Kidney epithelial cell (primary cell): ENCODE data around the gene TMEM42. TPM values are rescaled to one million over a fixed set of nuclear protein-coding genes. Genes with fewer than 3 reads are reported as not detected.

Experiments used
- DNase-seq: peaks from one replicate; pipeline ENCODE4 v3.0.0-alpha.2; 2010; ENCODE audit warnings: low read depth
- H3K27me3 ChIP-seq: 2 replicates; pipeline ENCODE4 v1.6.0; 2011; ENCODE audit warnings: low read length; ENCODE audit not compliant: control insufficient read depth, insufficient read depth
- H3K36me3 ChIP-seq: 2 replicates; pipeline ENCODE4 v1.5.1; 2011; ENCODE audit warnings: low read length; ENCODE audit not compliant: control insufficient read depth, insufficient read depth
- H3K4me3 ChIP-seq: 2 replicates; pipeline ENCODE4 v1.5.1; 2011; ENCODE audit warnings: low read depth, mild to moderate bottlenecking, control low read depth, low read length
- CTCF ChIP-seq: IDR thresholded peaks from 2 replicates; pipeline ENCODE4 v1.5.1; 2011; ENCODE audit warnings: mild to moderate bottlenecking, moderate library complexity, low read length, control low read depth, inconsistent platforms; ENCODE audit not compliant: insufficient read depth, poor library complexity, severe bottlenecking
- total RNA-seq: library from RNA; depleted of rRNA; stranded (reverse); fragments of >200 nt; gene quantifications from 2 replicates; pipeline ENCODE4 v1.2.3, GENCODE V29; 2015

TMEM42 gene
- total RNA-seq, 1 donor from 2014 or later, result 12.9 TPM

GRCh38 chr3:44867421-44868111 lies 5.9 kb downstream of the TMEM42 start:
- Histone ChIP-seq H3K36me3 (peaks cover 1% of the 10 kb centered on the region), H3K4me3 (no peak overlapping the region), H3K27me3 (no peaks in the 10 kb centered on the region)
- no peak for DNase-seq
- no peak for TF ChIP-seq CTCF

GRCh38 chr3:44870375-44871061 lies 8.8 kb downstream of the TMEM42 start:
- H3K36me3 ChIP-seq, result peaks cover 1% of the 10 kb centered on the region
- no peak for TF ChIP-seq CTCF
- DNase-seq, result no peak
- no peaks in the 10 kb centered on the region for H3K27me3 ChIP-seq
- H3K4me3 ChIP-seq, result no peak overlapping the region

- no peak for TF ChIP-seq CTCF
- no peaks in the 10 kb centered on the region for H3K27me3 ChIP-seq
- DNase-seq, result no peak
Observed at GRCh38 chr3:44874308-44874707, 12.6 kb downstream of the TMEM42 start, which contains the start of gene TGM4. TGM4 (plus strand) TSS chr3:44874608; CDS start chr3:44874679, 71 bp downstream.

GRCh38 chr3:44875596-44875995 lies 13.9 kb downstream of the TMEM42 start:
- no peak overlapping the region for H3K4me3 ChIP-seq
- TF ChIP-seq CTCF, result no peak
- DNase-seq, result no peak
- peaks cover 1% of the 10 kb centered on the region for H3K36me3 ChIP-seq
- H3K27me3 ChIP-seq, result no peaks in the 10 kb centered on the region

More at GRCh38 chr3:44874308-44874707, 12.6 kb downstream of the TMEM42 start, which contains the start of gene TGM4:
- Histone ChIP-seq H3K36me3 (peaks cover 1% of the 10 kb centered on the region), H3K4me3 (no peak within 1 kb of the TSS)

GRCh38 chr3:44877333-44877732 lies 15.6 kb downstream of the TMEM42 start:
- no peaks in the 10 kb centered on the region for H3K27me3 ChIP-seq
- TF ChIP-seq CTCF, result no peak
- H3K4me3 ChIP-seq, result no peak overlapping the region
- DNase-seq, result no peak
- no peaks in the 10 kb centered on the region for H3K36me3 ChIP-seq
